ENCODE data around the gene POLE2.
"Not testable (repeated sequence)": the region's sequence is repeated elsewhere in the genome, so short reads cannot be mapped to it uniquely, and the experiment has no call there.

Gene POLE2

DNA sequence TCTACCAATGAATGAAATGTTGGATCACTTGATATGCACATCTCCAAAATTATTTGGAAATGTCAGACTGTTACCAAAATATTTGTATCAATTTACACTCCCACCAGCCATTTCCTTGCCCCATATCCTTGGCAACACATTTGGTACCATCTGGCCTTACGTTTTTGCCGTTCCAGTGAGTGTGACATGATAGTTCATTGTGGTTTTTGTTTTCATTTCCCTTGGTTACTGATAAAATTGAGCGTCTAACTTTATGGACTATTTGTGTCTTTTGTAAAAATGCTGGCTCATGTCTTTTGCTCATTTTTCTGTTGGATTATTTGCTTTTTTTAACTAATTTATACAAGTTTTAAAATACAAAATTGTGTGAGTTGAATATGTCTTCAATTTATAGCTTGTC lies 16.0 kb upstream of the POLE2 start:
- Histone ChIP-seq H3K9me2 (replicated peaks; ENCODE audit: control insufficient read depth, low read length) (no peaks in the 10 kb centered on the region), H3K27ac (ENCODE audit: low read depth, low read length) (no peak overlapping the region), H3K9me3 (ENCODE audit: control insufficient read depth, insufficient read depth, low read length) (no peaks in the 10 kb centered on the region), H3K4me1 (ENCODE audit: control insufficient read depth, low read length) (no peaks in the 10 kb centered on the region), H4K20me1 (ENCODE audit: control insufficient read depth, insufficient read depth, low read depth, low read length) (no peaks in the 10 kb centered on the region), H3K4me2 (ENCODE audit: low read length) (no peak overlapping the region), H3K36me3 (ENCODE audit: control insufficient read depth, low read length) (peaks cover 4% of the 10 kb centered on the region; the same call in 1 of the 2 replicates), H3F3A (ENCODE audit: control insufficient read depth, insufficient read depth) (peaks cover 7% of the 10 kb centered on the region; the same call in 1 of the 2 replicates), H3K79me2 (ENCODE audit: control insufficient read depth, low read length) (no peaks in the 10 kb centered on the region), H3K27me3 (ENCODE audit: control insufficient read depth, low read length) (no peaks in the 10 kb centered on the region), H3K4me3 (ENCODE audit: low read length) (no peak overlapping the region)
- no peak for TF ChIP-seq EZH2phosphoT487 (IDR thresholded peaks at IDR 0.05; ENCODE audit: borderline replicate concordance, low read length)
- no peak for TF ChIP-seq CTCF (IDR thresholded peaks at IDR 0.05; ENCODE audit: low read depth, low read length, poor library complexity, severe bottlenecking)

DNA sequence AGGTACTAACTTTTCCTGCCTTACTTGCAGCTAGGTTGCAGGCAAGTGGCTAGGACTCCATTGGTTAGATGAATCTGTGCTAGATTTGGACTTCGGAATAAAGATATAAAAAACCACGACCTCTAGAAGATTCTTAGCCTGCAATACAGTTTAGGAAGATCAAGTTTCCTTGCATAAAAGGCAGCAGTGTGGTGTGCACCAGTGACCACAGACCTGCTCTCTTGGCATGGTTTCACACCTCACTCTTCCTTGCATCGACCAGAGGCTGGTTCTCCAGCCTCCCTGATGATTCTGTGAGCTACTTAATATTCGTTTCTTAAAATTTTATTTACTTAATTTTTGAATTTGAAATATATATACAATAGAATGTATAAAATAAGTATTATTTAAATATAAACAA lies 14.7 kb upstream of the POLE2 start:
- Histone ChIP-seq H3K79me2 (ENCODE audit: control insufficient read depth, low read length) (no peaks in the 10 kb centered on the region), H3K27ac (ENCODE audit: low read depth, low read length) (no peak overlapping the region), H3K36me3 (ENCODE audit: control insufficient read depth, low read length) (peaks cover 4% of the 10 kb centered on the region; the same call in 1 of the 2 replicates), H3F3A (ENCODE audit: control insufficient read depth, insufficient read depth) (peaks cover 7% of the 10 kb centered on the region; the same call in 1 of the 2 replicates), H3K4me1 (ENCODE audit: control insufficient read depth, low read length) (no peaks in the 10 kb centered on the region), H3K9me3 (ENCODE audit: control insufficient read depth, insufficient read depth, low read length) (no peaks in the 10 kb centered on the region), H4K20me1 (ENCODE audit: control insufficient read depth, insufficient read depth, low read depth, low read length) (no peaks in the 10 kb centered on the region), H3K4me3 (ENCODE audit: low read length) (no peak overlapping the region), H3K27me3 (ENCODE audit: control insufficient read depth, low read length) (no peaks in the 10 kb centered on the region), H3K4me2 (ENCODE audit: low read length) (no peak overlapping the region), H3K9me2 (replicated peaks; ENCODE audit: control insufficient read depth, low read length) (no peaks in the 10 kb centered on the region)
- TF ChIP-seq CTCF (IDR thresholded peaks at IDR 0.05; ENCODE audit: low read depth, low read length, poor library complexity, severe bottlenecking): no peak
- no peak for TF ChIP-seq EZH2phosphoT487 (IDR thresholded peaks at IDR 0.05; ENCODE audit: borderline replicate concordance, low read length)

DNA sequence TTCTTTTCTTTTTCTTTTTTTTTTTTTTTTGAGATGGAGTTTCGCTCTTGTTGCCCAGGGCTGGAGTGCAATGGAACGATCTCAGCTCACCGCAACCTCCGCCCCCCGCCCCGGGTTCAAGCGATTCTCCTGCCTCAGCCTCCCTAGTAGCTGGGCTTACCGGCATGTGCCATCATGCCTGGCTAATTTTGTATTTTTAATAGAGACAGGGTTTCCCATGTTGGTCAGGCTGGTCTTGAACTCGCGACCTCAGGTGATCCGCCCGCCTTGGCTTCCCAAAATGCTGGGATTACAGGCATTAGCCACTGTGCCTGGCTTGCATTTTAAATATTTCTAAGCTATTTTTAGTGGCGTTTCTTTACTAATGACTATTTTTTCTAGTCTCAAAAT lies 5.7 kb upstream of the POLE2 start:
- H3F3A ChIP-seq (ENCODE audit: control insufficient read depth, insufficient read depth): peaks cover 24% of the 10 kb centered on the region
- H3K79me2 ChIP-seq (ENCODE audit: control insufficient read depth, low read length); H3K9me3 ChIP-seq (ENCODE audit: control insufficient read depth, insufficient read depth, low read length); H3K27ac ChIP-seq (ENCODE audit: low read depth, low read length); H3K9me2 ChIP-seq (replicated peaks; ENCODE audit: control insufficient read depth, low read length); H3K36me3 ChIP-seq (ENCODE audit: control insufficient read depth, low read length); H3K27me3 ChIP-seq (ENCODE audit: control insufficient read depth, low read length); H4K20me1 ChIP-seq (ENCODE audit: control insufficient read depth, insufficient read depth, low read depth, low read length): not testable (repeated sequence)
- peak overlapping the region; percentile 79 for H3K4me3 ChIP-seq (ENCODE audit: low read length)
- peak overlapping the region; percentile 78 for H3K4me2 ChIP-seq (ENCODE audit: low read length)
- H3K4me1 ChIP-seq (ENCODE audit: control insufficient read depth, low read length): peaks cover 27% of the 10 kb centered on the region

- no peak for TF ChIP-seq CTCF (IDR thresholded peaks at IDR 0.05; ENCODE audit: low read depth, low read length, poor library complexity, severe bottlenecking)
- no peak for TF ChIP-seq EZH2phosphoT487 (IDR thresholded peaks at IDR 0.05; ENCODE audit: borderline replicate concordance, low read length)
- Histone ChIP-seq H3K79me2 (ENCODE audit: control insufficient read depth, low read length) (peaks cover 9% of the 10 kb centered on the region), H3K9me2 (replicated peaks; ENCODE audit: control insufficient read depth, low read length) (no peaks in the 10 kb centered on the region), H3K4me3 (ENCODE audit: low read length) (peak within 1 kb of the TSS; percentile 79), H3K4me2 (ENCODE audit: low read length) (peak within 1 kb of the TSS; percentile 78), H3K9me3 (ENCODE audit: control insufficient read depth, insufficient read depth, low read length) (no peaks in the 10 kb centered on the region), H3K27ac (ENCODE audit: low read depth, low read length) (peak within 1 kb of the TSS; percentile 20; the same call in 1 of the 2 replicates), H3K4me1 (ENCODE audit: control insufficient read depth, low read length) (peaks cover 33% of the 10 kb centered on the region), H3K36me3 (ENCODE audit: control insufficient read depth, low read length) (no peaks in the 10 kb centered on the region), H3K27me3 (ENCODE audit: control insufficient read depth, low read length) (no peaks in the 10 kb centered on the region), H4K20me1 (ENCODE audit: control insufficient read depth, insufficient read depth, low read depth, low read length) (no peaks in the 10 kb centered on the region), H3F3A (ENCODE audit: control insufficient read depth, insufficient read depth) (peaks cover 24% of the 10 kb centered on the region)
These were observed 5.1 kb upstream of the POLE2 start, which contains the start of gene KLHDC1 for GRCh38 chr14:49692811-49693734. Gene KLHDC1 (plus strand): TSS chr14:49693120. CDS start chr14:49693195, 75 bp downstream.
